ENCODE data around the gene DNASE1L3. TPM values are rescaled to one million over a fixed set of nuclear protein-coding genes. Genes with fewer than 3 reads are reported as not detected.

Gene DNASE1L3
- total and polyA plus RNA-seq, 3 experiments from 2014 or later = not detected

- H3K4me3 ChIP-seq (ENCODE audit: low read length) = no peak overlapping the region
- peaks cover 12 to 71% (median 33%) of the 10 kb centered on the region in 3 donors for H3K36me3 Mint-ChIP-seq
- ChIA-PET POLR2A (no interaction called here), CTCF (interaction anchor here (1.4 kb wide), 1 partner anchor 34 kb away, joined by 3 read pairs; no protein-coding TSS in a partner anchor)
- no peaks in the 10 kb centered on the region for H3K9me3 ChIP-seq (ENCODE audit: low read length)
- no peaks in the 10 kb centered on the region for H3K27me3 Mint-ChIP-seq
- no peak for DNase-seq
- no peak overlapping the region for H3K4me3 Mint-ChIP-seq
- H3K9me3 Mint-ChIP-seq = no peaks in the 10 kb centered on the region
- H3K36me3 ChIP-seq (ENCODE audit: insufficient read depth, low read length) = peaks cover 37% of the 10 kb centered on the region
- H3K27me3 ChIP-seq (ENCODE audit: insufficient read depth, low read length, poor library complexity, severe bottlenecking) = no peaks in the 10 kb centered on the region
- H3K27ac Mint-ChIP-seq = peak overlapping the region in 2 of 8 donors; percentile 36 to 38
- no peaks in the 10 kb centered on the region for H3K4me1 Mint-ChIP-seq
- no peaks in the 10 kb centered on the region for H3K4me1 ChIP-seq (ENCODE audit: insufficient read depth, low read length)
- no peak overlapping the region for H3K27ac ChIP-seq (ENCODE audit: low read depth, low read length)
Observed at GRCh38 chr3:58143417-58144055, 67.2 kb downstream of the DNASE1L3 start.

Other genes starting within 250 kb of the DNASE1L3 start
- gene FLNB, start 202.6 kb downstream of the DNASE1L3 start, total RNA-seq = 10 to 100 TPM; 11.5 to 12.8 TPM
- gene FLNB, start 202.6 kb downstream of the DNASE1L3 start, polyA plus RNA-seq = 12.2 TPM
- gene ABHD6, start 26.8 kb upstream of the DNASE1L3 start, total RNA-seq = 1 to 10 TPM; 6.6 to 7.1 TPM
- gene ABHD6, start 26.8 kb upstream of the DNASE1L3 start, polyA plus RNA-seq = 10.6 TPM
- gene RPP14, start 95.3 kb upstream of the DNASE1L3 start, total RNA-seq = 10 to 100 TPM; 22.7 to 24.5 TPM
- gene RPP14, start 95.3 kb upstream of the DNASE1L3 start, polyA plus RNA-seq = 6.3 TPM
- 10 to 100 TPM; 12.4 to 14.6 TPM for gene HTD2, start 95.5 kb upstream of the DNASE1L3 start, total RNA-seq
- 29.6 TPM for gene HTD2, start 95.5 kb upstream of the DNASE1L3 start, polyA plus RNA-seq
- gene PXK, start 121.9 kb upstream of the DNASE1L3 start, total RNA-seq = 10 to 100 TPM; 24.8 to 27.2 TPM
- gene PXK, start 121.9 kb upstream of the DNASE1L3 start, polyA plus RNA-seq = 27.8 TPM
- 10 to 100 TPM; 64.2 to 64.8 TPM for gene PDHB, start 222.9 kb upstream of the DNASE1L3 start, total RNA-seq
- gene PDHB, start 222.9 kb upstream of the DNASE1L3 start, polyA plus RNA-seq = 91.2 TPM

All from CD8-positive, alpha-beta memory T cell (primary cell).